Measurements from ENCODE around the gene ACOT13.
A peak's percentile ranks its signal among the peaks of the same experiment; 100 is the strongest.

Gene ACOT13

DNA sequence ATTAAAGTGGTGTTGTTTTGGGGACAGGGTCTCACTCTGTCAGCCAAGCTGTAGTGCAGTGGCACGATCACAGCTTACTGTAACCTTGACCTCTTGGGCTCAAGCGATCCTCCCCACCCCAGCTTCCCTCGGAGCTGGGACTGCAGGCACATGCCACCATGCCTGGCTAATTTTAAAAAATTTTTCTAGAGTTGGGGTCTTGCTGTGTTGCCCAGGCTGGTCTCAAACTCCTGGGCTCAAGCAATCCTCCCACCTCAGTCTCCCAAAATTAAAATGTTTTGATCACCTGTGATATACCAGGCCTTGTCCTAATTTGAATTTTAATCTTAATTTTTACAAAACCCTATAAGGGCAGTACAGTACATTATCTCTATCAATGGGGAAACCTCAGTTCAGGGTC is 25.5 kb downstream of the ACOT13 start:
- TF ChIP-seq, protein P1, sequence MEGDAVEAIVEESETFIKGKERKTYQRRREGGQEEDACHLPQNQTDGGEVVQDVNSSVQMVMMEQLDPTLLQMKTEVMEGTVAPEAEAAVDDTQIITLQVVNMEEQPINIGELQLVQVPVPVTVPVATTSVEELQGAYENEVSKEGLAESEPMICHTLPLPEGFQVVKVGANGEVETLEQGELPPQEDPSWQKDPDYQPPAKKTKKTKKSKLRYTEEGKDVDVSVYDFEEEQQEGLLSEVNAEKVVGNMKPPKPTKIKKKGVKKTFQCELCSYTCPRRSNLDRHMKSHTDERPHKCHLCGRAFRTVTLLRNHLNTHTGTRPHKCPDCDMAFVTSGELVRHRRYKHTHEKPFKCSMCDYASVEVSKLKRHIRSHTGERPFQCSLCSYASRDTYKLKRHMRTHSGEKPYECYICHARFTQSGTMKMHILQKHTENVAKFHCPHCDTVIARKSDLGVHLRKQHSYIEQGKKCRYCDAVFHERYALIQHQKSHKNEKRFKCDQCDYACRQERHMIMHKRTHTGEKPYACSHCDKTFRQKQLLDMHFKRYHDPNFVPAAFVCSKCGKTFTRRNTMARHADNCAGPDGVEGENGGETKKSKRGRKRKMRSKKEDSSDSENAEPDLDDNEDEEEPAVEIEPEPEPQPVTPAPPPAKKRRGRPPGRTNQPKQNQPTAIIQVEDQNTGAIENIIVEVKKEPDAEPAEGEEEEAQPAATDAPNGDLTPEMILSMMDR (IDR thresholded peaks at IDR 0.05): no peak

DNA sequence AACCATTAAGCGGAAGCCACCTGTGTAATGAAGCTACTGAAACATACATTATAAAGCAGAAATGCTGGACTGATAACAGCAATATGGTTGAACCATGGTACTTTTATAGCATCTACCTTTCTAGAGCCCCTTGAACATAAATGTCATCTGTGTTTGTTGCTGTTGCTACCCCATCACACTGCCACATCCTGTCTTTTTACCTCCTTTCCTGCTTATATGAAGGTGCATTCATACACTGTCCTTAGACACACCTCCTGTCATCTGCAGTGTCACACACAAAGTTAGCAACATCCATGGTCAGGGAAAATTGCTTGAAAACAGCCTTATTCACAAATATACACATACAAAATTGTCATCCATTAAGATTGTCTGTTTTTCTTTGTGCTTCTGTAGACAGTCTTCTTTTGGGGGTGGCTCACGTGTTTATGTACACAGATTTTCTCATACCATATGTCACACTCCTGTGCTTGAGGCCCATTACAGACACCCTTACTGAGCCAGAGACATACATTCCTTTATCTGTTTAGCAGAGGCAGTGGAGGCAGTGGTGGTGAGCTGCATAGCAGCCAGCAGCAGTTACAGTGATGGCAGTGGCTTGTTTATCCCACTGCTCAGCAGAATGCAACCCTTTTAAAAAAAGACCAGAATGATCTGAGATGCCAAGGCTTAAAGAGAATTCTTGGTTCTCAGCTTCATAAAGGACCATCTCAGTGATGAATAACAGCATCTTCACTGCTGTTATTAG is 26.1 kb downstream of the ACOT13 start:
- TF ChIP-seq, protein P1 (IDR thresholded peaks at IDR 0.05): no peak

DNA sequence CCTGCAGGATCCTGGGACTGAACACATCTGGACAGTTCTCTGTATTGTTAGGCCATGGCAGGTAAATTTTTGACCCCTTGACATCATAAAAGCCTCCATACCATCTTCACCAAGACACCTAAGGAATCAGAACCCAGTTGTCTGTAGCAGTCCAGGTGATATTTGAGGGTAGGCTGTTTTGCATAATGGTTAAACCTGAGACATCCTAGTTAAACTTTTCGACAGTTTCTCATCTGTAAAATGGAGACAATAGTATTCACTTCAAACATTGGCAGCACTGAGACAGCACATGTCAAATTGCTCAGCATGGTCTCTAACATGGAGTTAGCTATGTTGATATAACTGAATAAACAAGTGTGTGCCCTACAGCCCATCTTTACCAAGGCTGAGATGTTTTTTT is 27.3 kb downstream of the ACOT13 start:
- TF ChIP-seq, protein P1 (IDR thresholded peaks at IDR 0.05): no peak

DNA sequence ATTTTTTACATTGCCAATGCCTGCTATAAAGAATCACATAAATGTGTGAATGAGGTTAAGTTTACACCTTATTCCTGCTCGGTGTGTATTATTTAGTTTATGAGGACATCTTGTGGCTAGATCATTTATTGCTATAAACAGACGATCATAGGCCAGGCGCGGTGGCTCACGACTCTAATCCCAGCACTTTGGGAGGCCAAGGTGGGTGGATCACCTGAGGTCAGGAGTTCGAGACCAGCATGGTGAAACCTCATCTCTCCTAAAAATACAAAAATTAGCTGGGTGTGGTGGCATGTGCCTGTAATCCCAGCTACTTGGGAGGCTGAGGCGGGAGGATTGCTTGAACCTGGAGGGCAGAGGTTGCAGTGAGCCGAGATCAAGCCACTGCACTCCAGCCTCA is 28.8 kb downstream of the ACOT13 start:
- TF ChIP-seq, protein P1 (IDR thresholded peaks at IDR 0.05): peak; percentile 52; the same call in 1 of the 2 replicates

DNA sequence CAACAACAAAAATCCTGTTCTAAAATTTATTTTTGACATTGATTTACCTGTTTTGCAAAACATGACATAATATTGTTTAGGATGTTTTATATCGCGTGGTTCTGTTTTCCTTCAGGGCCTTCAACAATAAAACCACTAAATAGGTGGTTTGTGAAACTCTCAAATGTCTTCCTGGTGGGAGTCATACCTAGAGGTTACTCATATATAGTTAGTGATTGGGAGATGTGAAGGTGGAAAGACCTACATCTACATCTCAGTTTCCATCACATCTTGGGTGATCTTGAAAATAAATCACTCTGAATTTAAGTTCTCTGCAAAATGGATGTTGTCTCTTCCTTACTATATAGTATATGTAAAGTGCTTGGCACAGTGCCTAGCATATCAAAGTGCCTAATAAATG is 29.2 kb downstream of the ACOT13 start:
- TF ChIP-seq, protein P1 (IDR thresholded peaks at IDR 0.05): no peak

DNA sequence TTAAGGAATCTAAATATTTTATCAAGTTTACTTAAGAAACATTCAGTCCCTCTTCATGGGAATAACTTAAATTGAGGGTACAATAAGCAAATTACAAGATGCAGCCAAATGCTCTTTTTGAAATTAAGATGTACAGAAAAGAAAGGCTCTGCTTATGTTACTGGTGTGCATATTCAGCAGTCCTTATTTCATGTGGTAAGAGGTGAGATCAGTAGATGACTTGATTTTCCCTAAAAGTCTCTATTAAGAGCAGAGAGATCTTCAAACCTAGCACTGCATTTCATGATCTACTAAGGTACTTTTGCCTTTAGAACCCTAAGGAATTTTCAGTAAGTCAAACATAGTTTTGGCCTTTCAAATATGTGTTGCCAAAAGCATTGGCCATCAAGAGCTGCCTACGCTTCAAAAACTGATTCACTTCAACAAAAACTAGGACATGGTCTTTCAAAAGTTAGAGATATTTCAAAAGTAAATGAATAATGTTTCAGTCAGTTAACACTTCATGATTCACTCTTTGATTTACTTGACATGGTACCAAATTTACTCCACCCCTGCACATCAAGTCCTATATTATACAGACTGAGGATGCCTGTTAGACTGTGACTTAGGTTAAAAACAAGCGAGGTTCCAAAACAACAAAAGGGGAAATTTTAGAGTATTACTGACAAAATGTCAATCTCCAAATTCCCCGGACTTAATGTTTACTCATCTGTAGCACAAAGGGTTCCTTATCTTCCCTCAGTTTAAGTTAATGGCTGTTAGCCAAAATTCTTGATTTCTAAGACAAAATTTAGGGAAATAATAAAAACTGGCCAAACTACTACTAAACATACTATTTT is 32.9 kb downstream of the ACOT13 start:
- TF ChIP-seq, protein P1 (IDR thresholded peaks at IDR 0.05): no peak

DNA sequence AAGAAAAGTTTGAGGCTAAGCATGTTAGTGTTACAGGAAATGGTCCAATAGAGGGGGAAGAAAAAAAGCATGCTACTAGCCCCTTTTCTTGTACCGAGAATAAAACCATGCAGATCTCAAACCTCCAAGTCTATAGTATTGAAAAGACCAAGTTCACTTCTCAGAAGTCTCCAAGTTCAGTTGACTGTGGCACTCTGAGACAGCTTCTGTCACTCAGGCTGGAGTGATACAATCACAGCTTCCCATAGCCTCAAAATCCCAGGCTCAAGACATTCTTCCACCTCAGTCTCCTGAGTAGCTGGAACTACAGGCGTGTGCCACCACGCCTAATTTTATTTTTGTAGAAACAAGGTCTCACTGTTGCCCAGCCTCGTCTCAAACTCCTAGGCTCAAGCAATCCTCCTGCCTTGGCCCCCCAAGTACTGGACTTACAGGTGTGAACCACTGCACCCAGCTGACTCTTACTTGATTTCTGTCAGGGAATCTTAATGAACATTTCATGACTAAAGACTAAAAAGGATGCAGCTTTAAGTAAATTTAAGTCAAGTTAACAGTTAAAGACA is 35.9 kb downstream of the ACOT13 start:
- TF ChIP-seq, protein P1 (IDR thresholded peaks at IDR 0.05): no peak

All from LNCAP (cell line).